Inferior parietal cortex (tissue), 1 donor: ENCODE data around the gene NFX1.
A peak's percentile ranks its signal among the peaks of the same experiment; 100 is the strongest.
"Not testable (repeated sequence)": the region's sequence is repeated elsewhere in the genome, so short reads cannot be mapped to it uniquely, and the experiment has no call there.

Experiments
- DNase-seq: peaks from one replicate; pipeline ENCODE4 v3.0.0-alpha.2; 2016; ENCODE audit errors: extremely low spot score

NFX1 gene

GRCh38 chr9:33364127-33364526 lies 73.8 kb downstream of the NFX1 start:
- DNase-seq = no peak

GRCh38 chr9:33364814-33365213 lies 74.5 kb downstream of the NFX1 start:
- DNase-seq = not testable (repeated sequence)

DNA sequence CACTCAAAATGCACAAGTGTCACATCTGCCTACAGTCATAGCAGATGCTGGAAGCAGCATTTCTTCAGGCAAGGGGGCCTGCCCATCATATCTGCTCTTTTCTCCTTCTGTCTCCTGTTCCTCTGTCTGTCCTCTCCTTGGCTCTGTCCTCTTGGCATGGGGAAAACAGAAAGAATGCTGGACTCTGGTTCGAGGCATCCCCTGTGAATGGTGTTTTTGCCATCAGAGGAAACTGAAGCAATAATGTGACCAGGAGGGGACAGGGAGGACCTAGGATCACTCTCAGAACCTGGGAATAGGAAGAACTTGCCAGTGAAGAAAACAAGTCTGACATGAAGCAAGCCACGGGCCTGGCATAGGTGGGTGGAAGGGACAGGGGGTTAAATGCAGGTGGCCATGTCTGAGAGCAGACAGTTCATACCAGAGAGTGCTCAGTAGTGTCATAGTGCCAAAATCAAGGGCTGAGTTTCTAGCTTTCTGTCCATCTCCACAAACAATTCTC lies 76.7 kb downstream of the NFX1 start:
- DNase-seq = no peak

DNA sequence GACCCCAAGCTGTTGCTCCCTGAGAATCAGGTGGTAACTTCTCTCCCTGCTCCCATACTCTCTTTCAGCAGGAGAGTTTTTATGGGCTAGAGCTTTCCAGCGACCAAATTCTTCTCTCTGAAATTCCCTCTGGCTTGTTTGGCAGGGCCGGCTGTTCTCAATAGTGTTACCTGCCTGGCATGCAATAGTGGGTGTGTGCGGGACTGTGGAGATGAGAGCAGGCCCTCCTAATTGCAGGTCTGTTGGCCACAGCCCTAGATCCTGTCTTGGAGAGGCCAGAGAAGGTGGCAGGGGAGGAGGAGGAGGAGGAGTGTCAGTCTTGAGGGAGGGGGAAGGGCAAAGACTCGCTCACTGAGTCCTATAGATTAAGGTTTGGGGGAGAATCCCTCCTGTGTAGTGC lies 82.6 kb downstream of the NFX1 start:
- no peak for DNase-seq

- DNase-seq = no peak
Measured at GRCh38 chr9:33374190-33374589, 83.9 kb downstream of the NFX1 start.

DNA sequence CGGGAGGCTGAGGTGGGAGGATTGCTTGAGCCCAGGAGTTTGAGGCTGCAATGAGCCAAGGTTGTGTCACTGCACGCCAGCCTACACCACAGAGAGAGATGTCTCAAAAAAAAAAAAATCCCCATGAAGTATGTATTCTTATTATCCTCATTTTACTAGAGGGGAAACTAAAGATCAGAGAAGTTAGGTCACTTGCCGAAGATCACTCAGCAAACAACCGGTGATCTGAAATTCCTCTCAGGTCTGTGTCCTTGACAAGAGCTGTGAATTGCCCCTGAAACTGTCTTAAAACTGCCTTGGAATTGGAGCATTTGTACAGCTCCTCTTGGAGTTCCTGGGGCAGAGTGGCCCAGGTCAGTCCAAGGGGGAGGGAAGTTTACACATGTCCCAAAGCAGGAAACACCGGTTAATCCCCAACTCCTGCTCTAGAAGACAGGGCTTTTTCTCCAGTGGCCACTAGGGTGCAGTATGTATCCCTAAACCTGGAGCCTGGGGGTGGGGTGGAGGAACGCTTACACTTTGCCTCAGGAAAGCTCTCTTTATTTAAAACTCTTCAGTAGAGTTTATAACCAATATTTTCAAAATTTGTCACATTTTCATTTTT lies 84.4 kb downstream of the NFX1 start:
- peak; percentile 76 for DNase-seq

- no peak for DNase-seq
Measured at GRCh38 chr9:33375238-33375840, 85.0 kb downstream of the NFX1 start.

DNA sequence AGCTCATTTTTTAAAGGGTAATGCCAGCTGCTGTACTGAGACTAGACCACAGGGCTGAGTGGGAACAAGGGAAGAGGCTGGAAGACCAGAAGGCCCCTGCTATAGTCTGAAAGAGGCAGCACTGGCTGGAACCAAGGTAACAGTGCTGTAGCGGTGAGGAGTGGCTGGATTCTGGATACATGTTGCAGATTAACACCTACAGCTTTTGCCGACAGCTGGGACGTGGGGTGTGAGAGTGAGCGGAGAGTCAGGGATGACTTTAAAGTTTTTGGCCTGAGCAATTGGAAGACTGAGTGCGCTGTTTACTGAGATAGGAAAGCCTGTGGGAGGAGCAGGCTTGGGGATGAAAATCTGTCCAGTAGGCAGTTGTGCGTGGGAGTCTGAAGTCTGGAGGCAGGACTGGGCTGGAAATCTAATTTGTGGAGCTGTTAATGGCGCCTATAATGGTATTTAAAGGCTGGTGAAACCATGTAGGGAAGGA lies 85.6 kb downstream of the NFX1 start:
- peak; percentile 59 for DNase-seq

DNA sequence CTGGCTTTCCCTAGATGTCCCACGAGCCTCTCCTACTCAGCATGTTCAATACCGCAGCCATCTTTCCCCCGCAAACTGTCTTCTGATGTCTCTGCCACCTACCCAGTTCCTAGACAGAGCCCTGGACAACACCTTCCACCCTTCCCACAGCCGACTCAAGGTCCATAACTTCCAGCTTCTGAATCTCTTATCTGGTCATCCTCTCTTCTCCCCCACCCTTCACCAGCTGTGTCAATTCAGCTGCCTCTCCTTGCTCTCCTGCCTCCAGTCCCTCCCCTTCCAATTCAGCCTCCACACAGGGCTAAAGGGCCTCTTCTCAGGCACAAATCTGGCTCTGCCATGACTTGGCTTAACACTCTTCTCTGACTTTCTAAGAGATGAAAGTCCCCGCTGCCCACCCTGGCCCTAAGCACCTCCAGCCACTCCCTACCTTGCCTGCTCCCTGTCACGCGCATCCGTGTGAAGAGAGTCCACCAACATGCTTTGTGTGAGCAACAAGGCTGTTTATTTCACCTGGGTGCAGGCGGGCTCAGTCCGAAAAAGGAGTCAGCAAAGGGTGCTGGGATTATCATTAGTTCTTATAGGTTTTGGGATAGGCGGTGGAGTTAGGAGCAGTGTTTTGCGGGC lies 86.9 kb downstream of the NFX1 start:
- no peak for DNase-seq

- DNase-seq = no peak
Measured at GRCh38 chr9:33378121-33378795, 87.9 kb downstream of the NFX1 start.

GRCh38 chr9:33379666-33380389 lies 89.5 kb downstream of the NFX1 start:
- no peak for DNase-seq

DNA sequence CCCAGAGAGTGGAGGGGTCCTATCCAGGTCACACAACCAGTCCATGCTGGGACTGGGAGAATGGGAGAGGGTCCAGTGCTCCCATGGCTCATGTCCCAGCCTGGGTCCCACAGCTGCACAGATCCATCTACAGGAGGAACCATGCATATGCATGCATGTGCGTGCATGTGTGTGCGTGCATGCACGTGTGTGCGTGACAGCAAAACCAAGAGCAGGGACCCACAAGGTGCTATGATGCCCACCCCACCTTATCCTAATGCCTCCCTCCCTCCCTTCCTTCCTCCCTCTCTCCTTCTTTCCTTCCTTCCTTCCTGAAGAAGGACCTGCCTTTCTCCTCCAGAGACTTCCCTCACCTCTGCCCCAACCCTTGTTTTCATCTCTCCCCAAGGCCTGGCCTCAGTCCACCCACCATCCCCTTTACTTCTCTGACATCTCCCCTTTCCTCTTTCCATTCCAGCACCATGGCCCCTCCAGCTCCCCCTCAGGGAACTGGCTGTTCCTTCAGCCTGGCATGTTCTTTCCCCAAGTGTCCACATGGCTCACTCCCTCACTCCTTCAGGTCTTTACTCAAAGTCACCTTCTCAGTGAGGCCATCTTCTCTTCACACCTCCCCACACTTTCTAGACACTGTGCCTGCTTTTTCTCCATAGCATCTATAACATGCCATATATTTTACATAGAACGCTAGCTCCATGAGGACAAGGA lies 90.2 kb downstream of the NFX1 start:
- no peak for DNase-seq

DNA sequence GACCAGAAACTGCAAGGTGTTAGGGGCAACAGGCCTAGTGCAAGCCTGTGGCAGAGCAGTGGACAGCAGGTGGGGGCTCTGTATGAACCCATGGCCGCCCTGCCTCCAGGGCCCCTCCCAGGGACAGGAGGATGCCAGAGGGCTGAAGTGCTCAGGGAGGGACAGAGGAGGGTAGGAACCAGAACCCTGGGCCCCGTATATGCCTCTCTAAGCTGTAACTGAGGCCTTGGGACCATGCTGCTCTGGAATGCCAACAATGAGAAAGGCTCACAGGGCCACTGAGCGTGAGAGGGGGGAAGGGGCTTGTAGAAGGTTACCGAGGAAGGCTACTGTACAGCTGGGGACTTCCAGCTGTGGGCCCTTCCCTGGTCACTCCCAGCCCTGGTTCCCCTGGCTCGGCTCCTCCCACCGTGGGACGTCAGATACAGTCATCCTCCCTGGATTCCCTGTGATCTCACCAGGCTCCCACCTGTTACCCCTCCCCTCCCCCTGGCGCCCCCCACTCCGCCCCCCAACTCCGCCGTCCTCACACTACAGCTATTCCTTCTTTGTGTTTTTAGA lies 91.0 kb downstream of the NFX1 start:
- no peak for DNase-seq

GRCh38 chr9:33382397-33382796 lies 92.1 kb downstream of the NFX1 start:
- DNase-seq = not testable (repeated sequence)

GRCh38 chr9:33383396-33383795 lies 93.1 kb downstream of the NFX1 start:
- DNase-seq = not testable (repeated sequence)

- not testable (repeated sequence) for DNase-seq
Measured at GRCh38 chr9:33385536-33385935, 95.2 kb downstream of the NFX1 start.

DNA sequence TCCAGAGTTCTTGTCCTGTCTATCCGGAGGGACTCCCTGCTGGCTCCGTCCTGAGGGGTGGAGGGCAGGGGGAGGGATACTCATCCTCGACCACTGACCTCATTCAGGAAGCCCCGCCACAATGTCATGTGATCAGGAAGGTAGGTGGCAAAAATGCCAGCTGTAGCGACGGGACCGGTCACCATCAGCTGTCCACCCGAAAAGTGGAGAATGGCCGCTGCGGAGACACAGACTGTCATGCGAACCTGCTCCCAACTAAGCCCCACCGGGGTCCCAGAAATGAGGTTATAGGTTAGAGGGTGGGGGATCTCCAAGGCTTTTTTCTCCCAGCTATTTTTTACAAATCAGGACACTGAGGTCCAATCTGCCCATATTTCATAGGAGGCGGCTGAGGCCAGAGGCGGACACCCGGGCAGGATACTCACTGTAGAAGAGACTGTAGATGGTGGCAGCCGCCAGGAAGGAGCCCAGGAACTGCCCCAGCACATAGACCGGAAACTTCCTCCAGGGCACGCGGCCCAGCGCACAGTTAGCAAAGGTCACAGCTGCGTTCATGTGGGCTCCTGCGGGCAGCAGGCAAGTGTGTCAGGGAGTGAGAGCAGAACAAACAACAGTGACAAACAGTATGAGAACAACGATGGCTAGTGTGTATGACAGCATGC lies 95.8 kb downstream of the NFX1 start:
- DNase-seq = not testable (repeated sequence)

GRCh38 chr9:33386641-33386996 lies 96.3 kb downstream of the NFX1 start:
- DNase-seq = not testable (repeated sequence)

DNA sequence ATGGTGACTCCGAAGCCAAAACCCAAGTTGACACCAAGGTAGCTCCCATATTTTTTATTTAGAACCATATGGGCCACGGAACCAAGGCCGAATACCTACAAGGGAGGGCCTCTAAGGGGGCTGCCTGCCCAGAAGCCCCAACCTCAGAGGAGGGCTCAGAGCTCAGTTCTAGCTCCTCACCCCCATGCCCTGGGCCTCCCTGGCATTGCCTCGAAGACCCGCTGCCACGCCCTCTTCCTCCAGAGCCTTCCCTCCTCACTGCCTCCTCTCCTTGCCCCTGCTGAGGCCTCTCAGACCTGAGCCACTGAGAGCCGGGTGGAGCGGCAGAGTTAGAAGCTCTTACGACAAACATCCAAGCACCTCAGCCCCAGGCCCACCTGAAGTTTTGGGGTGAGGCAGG lies 96.7 kb downstream of the NFX1 start:
- not testable (repeated sequence) for DNase-seq
